ENCODE measurements around the gene MAML1. TPM values are rescaled to one million over a fixed set of nuclear protein-coding genes. Genes with fewer than 3 reads are reported as not detected.
A peak's percentile ranks its signal among the peaks of the same experiment; 100 is the strongest.

MAML1 gene
- total RNA-seq, 3 donors from 2014 or later (not counting 1 experiment from before 2014, with no cell fraction given), result 28.8 to 45.4 (median 37.6) TPM

GRCh38 chr5:179716286-179716685 is 16.3 kb upstream of the MAML1 start:
- no peaks in the 10 kb centered on the region for H3K9me3 ChIP-seq (ENCODE audit: control insufficient read depth, insufficient read depth, low read length)
- Mint-ChIP-seq H3K36me3 (no peaks in the 10 kb centered on the region), H3K9me3 (no peaks in the 10 kb centered on the region), H3K4me3 (no peak overlapping the region), H3K4me1 (peaks cover 0 to 11% of the 10 kb centered on the region in 2 donors), H3K27ac (peak overlapping the region; percentile 2 to 36), H3K27me3 (ENCODE audit: low read depth in 2 of 2) (no peaks in the 10 kb centered on the region)
- 100% methylated on average over 1 of the region's 1 CpG for WGBS (ENCODE audit: insufficient coverage)
- intact Hi-C loops (cut with micrococcal nuclease), result no loop called here
- peaks cover 55% of the 10 kb centered on the region for H3K36me3 ChIP-seq (ENCODE audit: control insufficient read depth, insufficient read depth, low read length)
- ATAC-seq, result no peak
- no peak for TF ChIP-seq CTCF (IDR thresholded peaks at IDR 0.05)
- H3K4me1 ChIP-seq (ENCODE audit: control insufficient read depth, insufficient read depth, low read length), result no peaks in the 10 kb centered on the region
- no peak overlapping the region for H3K27ac ChIP-seq (ENCODE audit: low read length)
- no peaks in the 10 kb centered on the region for H3K27me3 ChIP-seq (ENCODE audit: control insufficient read depth, insufficient read depth, low read length)
- H3K4me3 ChIP-seq (ENCODE audit: low read length), result no peak overlapping the region
- no peak for DNase-seq

- no peak overlapping the region for H3K27ac Mint-ChIP-seq
- Histone ChIP-seq H3K9me3 (ENCODE audit: control insufficient read depth, insufficient read depth, low read length) (no peaks in the 10 kb centered on the region), H3K27ac (ENCODE audit: low read length) (no peak overlapping the region), H3K27me3 (ENCODE audit: control insufficient read depth, insufficient read depth, low read length) (no peaks in the 10 kb centered on the region), H3K36me3 (ENCODE audit: control insufficient read depth, insufficient read depth, low read length) (peaks cover 78% of the 10 kb centered on the region), H3K4me1 (ENCODE audit: control insufficient read depth, insufficient read depth, low read length) (no peaks in the 10 kb centered on the region), H3K4me3 (ENCODE audit: low read length) (no peak overlapping the region)
- H3K9me3 Mint-ChIP-seq, result no peaks in the 10 kb centered on the region
- 100% methylated on average over 2 of the region's 2 CpGs for WGBS (ENCODE audit: insufficient coverage)
- no peaks in the 10 kb centered on the region for H3K27me3 Mint-ChIP-seq (ENCODE audit: low read depth in 2 of 2)
- intact Hi-C loops (cut with micrococcal nuclease), result no loop called here
- H3K4me1 Mint-ChIP-seq, result peaks cover 0 to 17% of the 10 kb centered on the region in 2 donors
- TF ChIP-seq CTCF (IDR thresholded peaks at IDR 0.05), result no peak
- no peak for DNase-seq
- peaks cover 27% of the 10 kb centered on the region for H3K36me3 Mint-ChIP-seq
- ATAC-seq, result no peak
- no peak overlapping the region for H3K4me3 Mint-ChIP-seq
Measured at GRCh38 chr5:179720222-179720621, 12.4 kb upstream of the MAML1 start.

- peaks cover 39% of the 10 kb centered on the region for H3K36me3 Mint-ChIP-seq
- WGBS (ENCODE audit: insufficient coverage), result 100% methylated on average over 4 of the region's 4 CpGs
- intact Hi-C loops (cut with micrococcal nuclease), result no loop called here
Measured at GRCh38 chr5:179724163-179724562, 8.5 kb upstream of the MAML1 start.

More at GRCh38 chr5:179724163-179724562, 8.5 kb upstream of the MAML1 start:
- peaks cover 0 to 15% of the 10 kb centered on the region in 2 donors for H3K4me1 Mint-ChIP-seq
- ATAC-seq, result no peak
- H3K4me1 ChIP-seq (ENCODE audit: control insufficient read depth, insufficient read depth, low read length), result no peaks in the 10 kb centered on the region
- peaks cover 80% of the 10 kb centered on the region for H3K36me3 ChIP-seq (ENCODE audit: control insufficient read depth, insufficient read depth, low read length)
- no peaks in the 10 kb centered on the region for H3K27me3 Mint-ChIP-seq (ENCODE audit: low read depth in 2 of 2)
- no peak overlapping the region for H3K27ac ChIP-seq (ENCODE audit: low read length)
- no peak for DNase-seq
- no peak overlapping the region for H3K4me3 Mint-ChIP-seq
- H3K27ac Mint-ChIP-seq, result peak overlapping the region in 1 of 2 donors; percentile 1
- H3K27me3 ChIP-seq (ENCODE audit: control insufficient read depth, insufficient read depth, low read length), result no peaks in the 10 kb centered on the region
- H3K9me3 Mint-ChIP-seq, result no peaks in the 10 kb centered on the region
- H3K4me3 ChIP-seq (ENCODE audit: low read length), result no peak overlapping the region
- H3K9me3 ChIP-seq (ENCODE audit: control insufficient read depth, insufficient read depth, low read length), result no peaks in the 10 kb centered on the region
- no peak for TF ChIP-seq CTCF (IDR thresholded peaks at IDR 0.05)
